Kidney epithelial cell (primary cell): ENCODE measurements around the gene RPSA. TPM values are rescaled to one million over a fixed set of nuclear protein-coding genes. Genes with fewer than 3 reads are reported as not detected.

ENCODE experiments used
- DNase-seq: peaks from one replicate; pipeline ENCODE4 v3.0.0-alpha.2; 2010; ENCODE audit warnings: low read depth
- H3K27me3 ChIP-seq: 2 replicates; pipeline ENCODE4 v1.6.0; 2011; ENCODE audit warnings: low read length; ENCODE audit not compliant: control insufficient read depth, insufficient read depth
- H3K36me3 ChIP-seq: 2 replicates; pipeline ENCODE4 v1.5.1; 2011; ENCODE audit warnings: low read length; ENCODE audit not compliant: control insufficient read depth, insufficient read depth
- H3K4me3 ChIP-seq: 2 replicates; pipeline ENCODE4 v1.5.1; 2011; ENCODE audit warnings: low read depth, mild to moderate bottlenecking, control low read depth, low read length
- total RNA-seq: library from RNA; depleted of rRNA; stranded (reverse); fragments of >200 nt; gene quantifications from 2 replicates; pipeline ENCODE4 v1.2.3, GENCODE V29; 2015
- TF ChIP-seq, protein P1 (sequence below): IDR thresholded peaks from 2 replicates; pipeline ENCODE4 v1.5.1; 2011; ENCODE audit warnings: mild to moderate bottlenecking, moderate library complexity, low read length, control low read depth, inconsistent platforms; ENCODE audit not compliant: insufficient read depth, poor library complexity, severe bottlenecking

Gene RPSA
- total RNA-seq, 1 donor from 2014 or later = 2,486 TPM

DNA sequence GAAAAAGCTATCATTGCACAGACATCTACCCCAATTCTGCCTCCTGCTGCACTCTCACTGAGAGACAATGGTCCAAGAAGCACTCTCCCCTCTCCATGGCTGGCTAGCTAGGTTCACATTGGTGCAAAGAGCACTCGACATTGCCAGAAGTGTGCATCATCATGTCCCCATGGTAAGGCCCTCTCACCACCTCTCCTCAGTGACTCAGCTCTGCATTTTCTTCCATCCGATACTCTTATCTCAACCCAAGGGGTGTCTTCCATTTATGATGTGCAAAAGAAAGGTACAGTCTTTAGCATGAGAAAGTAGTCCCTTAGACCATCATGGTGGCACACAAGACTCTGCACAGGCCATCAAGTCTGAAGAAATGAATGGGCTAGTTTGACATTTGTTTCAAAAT, 14.0 kb downstream of the RPSA start:
- H3K27me3 ChIP-seq = no peaks in the 10 kb centered on the region
- H3K4me3 ChIP-seq = no peak overlapping the region
- no peak for DNase-seq
- TF ChIP-seq, protein P1, sequence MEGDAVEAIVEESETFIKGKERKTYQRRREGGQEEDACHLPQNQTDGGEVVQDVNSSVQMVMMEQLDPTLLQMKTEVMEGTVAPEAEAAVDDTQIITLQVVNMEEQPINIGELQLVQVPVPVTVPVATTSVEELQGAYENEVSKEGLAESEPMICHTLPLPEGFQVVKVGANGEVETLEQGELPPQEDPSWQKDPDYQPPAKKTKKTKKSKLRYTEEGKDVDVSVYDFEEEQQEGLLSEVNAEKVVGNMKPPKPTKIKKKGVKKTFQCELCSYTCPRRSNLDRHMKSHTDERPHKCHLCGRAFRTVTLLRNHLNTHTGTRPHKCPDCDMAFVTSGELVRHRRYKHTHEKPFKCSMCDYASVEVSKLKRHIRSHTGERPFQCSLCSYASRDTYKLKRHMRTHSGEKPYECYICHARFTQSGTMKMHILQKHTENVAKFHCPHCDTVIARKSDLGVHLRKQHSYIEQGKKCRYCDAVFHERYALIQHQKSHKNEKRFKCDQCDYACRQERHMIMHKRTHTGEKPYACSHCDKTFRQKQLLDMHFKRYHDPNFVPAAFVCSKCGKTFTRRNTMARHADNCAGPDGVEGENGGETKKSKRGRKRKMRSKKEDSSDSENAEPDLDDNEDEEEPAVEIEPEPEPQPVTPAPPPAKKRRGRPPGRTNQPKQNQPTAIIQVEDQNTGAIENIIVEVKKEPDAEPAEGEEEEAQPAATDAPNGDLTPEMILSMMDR = no peak
- H3K36me3 ChIP-seq = no peaks in the 10 kb centered on the region

GRCh38 chr3:39423436-39423970, 17.0 kb downstream of the RPSA start:
- H3K27me3 ChIP-seq = no peaks in the 10 kb centered on the region
- no peak overlapping the region for H3K4me3 ChIP-seq
- H3K36me3 ChIP-seq = no peaks in the 10 kb centered on the region
- TF ChIP-seq, protein P1 = no peak
- no peak for DNase-seq

GRCh38 chr3:39426312-39426711, 19.8 kb downstream of the RPSA start:
- H3K36me3 ChIP-seq = no peaks in the 10 kb centered on the region
- TF ChIP-seq, protein P1 = no peak

GRCh38 chr3:39427506-39427905, 21.0 kb downstream of the RPSA start:
- Histone ChIP-seq H3K36me3 (no peaks in the 10 kb centered on the region), H3K27me3 (no peaks in the 10 kb centered on the region), H3K4me3 (no peak overlapping the region)
- TF ChIP-seq, protein P1 = no peak
- DNase-seq = no peak

More at GRCh38 chr3:39426312-39426711, 19.8 kb downstream of the RPSA start:
- H3K4me3 ChIP-seq = no peak overlapping the region
- H3K27me3 ChIP-seq = no peaks in the 10 kb centered on the region
- DNase-seq = no peak

GRCh38 chr3:39428745-39429201, 22.3 kb downstream of the RPSA start:
- TF ChIP-seq, protein P1 = no peak

DNA sequence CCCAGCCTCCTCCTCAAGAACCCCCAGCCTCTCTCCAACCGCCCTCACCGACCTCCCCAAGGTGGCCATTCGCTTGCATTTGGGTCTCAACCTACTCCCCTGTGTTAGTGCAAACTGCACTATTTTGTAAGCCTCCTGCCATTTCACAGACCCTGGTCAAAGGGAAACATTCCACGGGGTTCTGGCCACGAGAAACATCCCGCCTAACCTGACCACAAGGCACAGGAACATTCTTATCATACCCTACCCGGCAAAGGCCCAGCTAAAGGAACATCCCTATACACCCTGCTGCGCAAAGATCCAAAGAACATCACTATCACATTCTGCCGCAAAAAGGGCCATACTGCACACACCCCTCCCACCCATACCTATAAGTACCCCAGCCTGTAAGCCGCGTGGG, 22.9 kb downstream of the RPSA start:
- no peak for DNase-seq
- Histone ChIP-seq H3K27me3 (no peaks in the 10 kb centered on the region), H3K36me3 (no peaks in the 10 kb centered on the region), H3K4me3 (no peak overlapping the region)
- TF ChIP-seq, protein P1 = no peak

More at GRCh38 chr3:39428745-39429201, 22.3 kb downstream of the RPSA start:
- no peak overlapping the region for H3K4me3 ChIP-seq
- H3K36me3 ChIP-seq = no peaks in the 10 kb centered on the region
- no peak for DNase-seq
- no peaks in the 10 kb centered on the region for H3K27me3 ChIP-seq
